ENCODE measurements around the gene MPP7.

DNA sequence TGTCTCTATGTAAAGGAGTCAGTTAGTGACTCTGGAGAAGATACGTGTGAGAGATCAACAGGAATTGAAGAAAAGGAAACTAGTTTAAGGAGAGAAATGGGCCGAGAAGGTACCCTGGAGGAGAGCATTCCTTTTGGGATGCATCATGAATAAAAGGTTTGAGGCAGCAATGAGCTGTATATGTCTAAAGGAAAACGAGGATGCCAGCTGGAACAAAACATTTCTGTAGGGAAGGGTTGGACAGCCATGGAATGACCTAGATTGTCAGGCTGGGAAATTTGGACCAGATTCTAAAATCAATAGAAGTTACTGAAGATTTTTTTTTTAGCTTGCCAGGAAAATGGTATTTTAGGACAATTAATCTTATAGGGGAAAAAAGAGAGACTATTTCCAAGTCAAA, 17.2 kb upstream of the MPP7 start:
- TF ChIP-seq POLR2A (IDR thresholded peaks at IDR 0.05): no peak
- TF ChIP-seq POLR2AphosphoS5 (IDR thresholded peaks at IDR 0.05): no peak

Measured in upper lobe of left lung (tissue), 4 donors.